Immature natural killer cell (primary cell): ENCODE results near the gene GALNT18. TPM values are rescaled to one million over a fixed set of nuclear protein-coding genes. Genes with fewer than 3 reads are reported as not detected.

Source experiments
- DNase-seq, 3 donors: peaks; one replicate each; pipeline ENCODE4 v3.0.0; 2022; ENCODE audit warnings: mixed read lengths in 1 of 3
- H3K27ac Mint-ChIP-seq, 6 donors: one replicate each; pipeline ENCODE4 v1.8.0; 2020; ENCODE audit warnings: mixed read lengths in 6 of 6, mild to moderate bottlenecking in 5 of 6, inconsistent platforms in 4 of 6, moderate library complexity in 3 of 6
- H3K27me3 Mint-ChIP-seq, 3 donors: one replicate each; pipeline ENCODE4 v1.8.0; 2020 to 2021; ENCODE audit warnings: low read depth in 3 of 3, mild to moderate bottlenecking in 3 of 3, mixed read lengths in 3 of 3, moderate library complexity in 3 of 3, inconsistent platforms in 1 of 3
- H3K36me3 Mint-ChIP-seq, 3 donors: one replicate each; pipeline ENCODE4 v1.8.0; 2020; ENCODE audit warnings: mixed read lengths in 3 of 3, inconsistent platforms in 2 of 3, mild to moderate bottlenecking in 2 of 3
- H3K4me1 Mint-ChIP-seq, 2 donors: one replicate each; pipeline ENCODE4 v1.8.0; 2020; ENCODE audit warnings: inconsistent platforms in 2 of 2, mild to moderate bottlenecking in 2 of 2, mixed read lengths in 2 of 2, moderate library complexity in 1 of 2
- H3K4me3 Mint-ChIP-seq, 5 donors: one replicate each; pipeline ENCODE4 v1.8.0; 2020; ENCODE audit warnings: mild to moderate bottlenecking in 5 of 5, mixed read lengths in 5 of 5, inconsistent platforms in 3 of 5, moderate library complexity in 3 of 5
- H3K9me3 Mint-ChIP-seq, 6 donors: one replicate each; pipeline ENCODE4 v1.8.0; 2020; ENCODE audit warnings: mild to moderate bottlenecking in 6 of 6, mixed read lengths in 6 of 6, inconsistent platforms in 4 of 6, moderate library complexity in 3 of 6
- polyA plus RNA-seq, 3 donors: library from polyadenylated mRNA; unstranded; fragments of 300-500 nt; fragmentation: Illumina TruSeq; gene quantifications; one replicate each; pipeline ENCODE4 v1.2.3, GENCODE V29; 2021

The GALNT18 gene
- polyA plus RNA-seq, 3 donors from 2014 or later = 0.10 to 0.93 TPM; not detected in 1

DNA sequence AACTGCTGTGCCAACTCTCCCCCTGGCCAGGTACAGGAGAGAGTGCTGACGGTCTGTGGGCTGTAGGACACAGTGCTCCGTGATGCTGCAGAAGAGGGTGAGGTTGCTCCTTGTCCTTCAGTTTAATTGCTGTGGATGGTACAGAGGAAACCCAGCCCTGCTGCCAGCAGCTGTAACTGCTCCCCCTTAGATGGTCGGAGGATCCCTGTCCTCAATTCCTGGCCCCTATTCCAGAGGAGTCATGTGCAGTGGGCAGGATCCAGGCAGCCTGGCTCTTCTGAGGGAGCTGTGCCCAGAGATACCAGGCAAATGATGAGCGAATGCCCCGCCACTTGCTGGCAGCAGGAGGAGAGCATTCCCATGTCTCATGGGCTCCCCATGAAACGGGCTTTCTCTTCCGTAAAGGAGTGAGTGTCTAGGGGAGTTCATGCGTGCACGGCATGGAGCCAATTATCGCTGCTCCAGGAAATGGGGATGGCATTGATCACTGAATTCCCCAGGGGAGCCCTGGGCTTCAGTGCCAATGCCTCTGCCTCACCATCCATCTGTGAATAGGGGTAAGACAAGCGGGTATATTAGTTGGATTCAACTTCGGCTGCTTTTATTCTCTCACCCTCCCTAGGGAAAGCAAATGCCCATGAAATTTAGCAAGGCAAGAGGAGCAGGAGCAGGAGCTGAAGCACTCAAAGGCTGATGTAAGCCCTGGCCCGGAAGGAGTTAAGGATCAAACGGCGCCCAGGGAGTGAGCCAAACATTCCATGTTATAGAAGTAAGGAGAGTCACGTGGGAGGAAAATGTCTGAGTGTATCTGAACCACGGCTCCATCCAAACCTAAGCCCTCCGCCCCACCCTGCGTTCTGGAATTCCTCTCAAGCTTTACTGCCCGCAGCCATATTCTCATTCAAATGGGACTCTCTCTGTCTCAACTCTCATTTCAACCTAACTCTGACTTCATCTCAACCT, 217.8 kb downstream of the GALNT18 start:
- Mint-ChIP-seq H3K27ac (no peak overlapping the region), H3K36me3 (no peaks in the 10 kb centered on the region), H3K4me3 (no peak overlapping the region), H3K4me1 (no peaks in the 10 kb centered on the region), H3K27me3 (peaks cover 0 to 4% (median 2%) of the 10 kb centered on the region in 3 donors), H3K9me3 (no peaks in the 10 kb centered on the region)
- DNase-seq = no peak

DNA sequence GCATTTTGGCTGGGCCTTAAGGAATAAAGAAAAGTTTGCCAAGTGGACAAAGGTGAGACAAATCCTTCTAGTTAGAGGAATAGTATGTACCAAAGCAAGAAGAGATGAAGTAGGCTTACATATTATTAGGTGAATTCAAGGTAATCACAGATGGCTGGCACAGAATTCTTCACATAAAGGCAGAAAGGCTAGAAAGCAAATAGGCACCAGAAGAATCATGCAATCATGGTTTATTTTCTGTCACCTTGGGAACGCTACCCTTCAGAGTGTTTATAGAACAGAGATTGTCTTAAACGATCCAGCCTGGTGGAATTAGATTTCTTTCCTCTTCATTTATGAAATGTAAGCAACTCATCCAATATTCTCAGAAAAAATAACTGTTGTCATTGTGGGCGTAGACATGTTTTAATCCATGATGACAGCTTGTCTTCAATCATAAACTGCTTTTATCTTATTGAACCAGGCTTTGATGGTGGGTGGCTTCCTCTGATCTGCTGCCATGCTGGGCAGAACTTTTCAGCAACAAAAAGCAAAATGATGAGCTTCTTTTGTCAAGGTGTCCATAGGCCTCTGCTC, 219.8 kb downstream of the GALNT18 start:
- DNase-seq = no peak
- Mint-ChIP-seq H3K27me3 (peaks cover 0 to 4% (median 4%) of the 10 kb centered on the region in 3 donors), H3K9me3 (no peaks in the 10 kb centered on the region), H3K27ac (no peak overlapping the region), H3K4me3 (no peak overlapping the region), H3K4me1 (no peaks in the 10 kb centered on the region), H3K36me3 (no peaks in the 10 kb centered on the region)

DNA sequence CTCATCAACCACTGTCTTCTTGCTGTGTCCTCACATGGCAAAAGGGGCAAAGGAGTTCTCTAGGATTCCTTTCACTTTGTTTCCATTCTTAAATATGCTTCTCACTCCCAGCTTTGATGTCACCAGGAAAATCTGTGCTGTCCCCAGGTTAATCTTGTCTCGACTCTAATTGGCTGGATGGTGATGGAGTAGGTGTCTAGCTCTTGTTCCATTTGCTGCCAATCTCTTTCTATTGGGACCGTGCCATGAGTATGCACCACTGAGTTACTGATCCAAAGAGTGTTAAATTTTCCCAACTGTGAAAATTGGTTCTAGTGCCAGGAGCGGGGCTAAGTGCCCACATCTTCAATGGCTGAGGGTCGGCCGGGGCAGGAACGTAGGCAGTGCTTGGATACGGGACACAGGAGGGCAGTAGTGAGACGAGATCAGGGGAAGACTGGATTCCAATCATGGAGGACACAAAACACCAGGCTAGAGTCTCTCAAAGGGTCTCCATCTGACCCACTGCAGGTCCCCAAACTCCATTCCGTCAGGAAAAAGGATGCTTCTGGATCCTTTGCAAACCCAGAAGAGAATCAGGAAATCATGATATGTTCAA, 221.1 kb downstream of the GALNT18 start:
- Mint-ChIP-seq H3K9me3 (no peaks in the 10 kb centered on the region), H3K36me3 (no peaks in the 10 kb centered on the region), H3K4me3 (no peak overlapping the region), H3K27ac (no peak overlapping the region), H3K4me1 (no peaks in the 10 kb centered on the region), H3K27me3 (peaks cover 0 to 8% (median 2%) of the 10 kb centered on the region in 3 donors)
- no peak for DNase-seq

DNA sequence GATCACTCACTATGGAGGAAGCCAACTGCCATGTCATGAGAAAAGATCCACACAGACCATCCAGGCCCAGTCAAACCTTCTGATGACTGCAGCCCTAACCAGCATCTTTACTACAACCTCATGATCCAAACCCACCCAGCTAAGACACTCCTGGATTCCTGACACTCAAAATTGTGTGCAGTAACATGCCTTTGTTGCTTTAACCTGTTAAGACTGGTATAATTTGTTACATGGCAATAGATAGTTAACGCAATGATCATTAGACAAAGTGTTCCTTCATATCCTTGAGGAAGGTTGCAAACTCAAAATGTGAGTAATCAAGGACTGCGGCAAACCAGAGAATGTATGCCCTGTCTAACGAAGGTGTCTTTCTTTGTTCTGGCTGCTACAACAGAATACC, 221.7 kb downstream of the GALNT18 start:
- peaks cover 0 to 11% (median 4%) of the 10 kb centered on the region in 3 donors for H3K27me3 Mint-ChIP-seq
- no peaks in the 10 kb centered on the region for H3K4me1 Mint-ChIP-seq
- DNase-seq = no peak
- no peak overlapping the region for H3K27ac Mint-ChIP-seq
- H3K4me3 Mint-ChIP-seq = no peak overlapping the region
- H3K9me3 Mint-ChIP-seq = no peaks in the 10 kb centered on the region
- H3K36me3 Mint-ChIP-seq = no peaks in the 10 kb centered on the region

DNA sequence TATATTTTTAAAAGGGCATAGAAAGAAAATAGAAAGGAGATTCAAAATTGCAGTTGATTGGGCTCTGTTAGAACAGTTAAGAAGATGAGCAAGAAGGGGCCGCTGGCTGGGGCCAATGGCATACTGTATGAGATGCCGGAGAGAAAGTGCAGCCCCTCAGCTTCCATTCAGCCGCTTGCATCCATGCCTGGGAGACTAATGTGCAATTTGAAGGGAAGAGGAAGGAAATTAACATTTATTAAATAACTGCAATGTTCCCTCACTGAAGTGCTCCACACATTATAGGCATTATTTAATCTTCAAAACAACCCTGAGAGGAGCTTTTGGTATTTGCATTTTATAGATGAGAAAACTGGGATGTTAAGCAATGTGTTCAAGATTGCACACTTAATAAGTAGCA, 224.0 kb downstream of the GALNT18 start:
- no peak overlapping the region for H3K27ac Mint-ChIP-seq

DNA sequence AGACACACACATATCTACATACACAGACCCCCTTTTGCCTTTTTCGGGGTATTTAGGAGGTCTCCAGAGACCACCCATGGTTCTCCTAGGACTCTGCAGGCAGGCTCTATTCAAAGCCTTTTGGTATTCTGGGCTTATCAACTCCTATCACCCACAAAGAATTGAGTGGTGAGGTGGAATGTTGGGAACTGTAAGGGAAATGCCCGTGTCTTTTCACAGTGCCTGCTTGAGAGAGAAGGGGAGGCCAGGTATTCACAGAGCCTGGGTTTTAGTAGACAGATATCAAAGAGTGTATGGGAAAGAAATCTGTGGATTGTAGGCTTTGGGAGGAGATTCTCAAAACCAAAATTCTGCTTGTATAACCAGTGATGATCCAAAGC, 224.8 kb downstream of the GALNT18 start:
- no peak overlapping the region for H3K4me3 Mint-ChIP-seq
- no peaks in the 10 kb centered on the region for H3K9me3 Mint-ChIP-seq
- H3K27ac Mint-ChIP-seq = no peak overlapping the region
- H3K4me1 Mint-ChIP-seq = no peaks in the 10 kb centered on the region
- H3K27me3 Mint-ChIP-seq = peaks cover 0 to 7% (median 4%) of the 10 kb centered on the region in 3 donors
- DNase-seq = no peak
- H3K36me3 Mint-ChIP-seq = no peaks in the 10 kb centered on the region

More for the DNA sequence above, 224.0 kb downstream of the GALNT18 start:
- no peaks in the 10 kb centered on the region for H3K4me1 Mint-ChIP-seq
- DNase-seq = no peak
- no peaks in the 10 kb centered on the region for H3K9me3 Mint-ChIP-seq
- H3K36me3 Mint-ChIP-seq = no peaks in the 10 kb centered on the region
- no peak overlapping the region for H3K4me3 Mint-ChIP-seq
- peaks cover 0 to 7% (median 4%) of the 10 kb centered on the region in 3 donors for H3K27me3 Mint-ChIP-seq

DNA sequence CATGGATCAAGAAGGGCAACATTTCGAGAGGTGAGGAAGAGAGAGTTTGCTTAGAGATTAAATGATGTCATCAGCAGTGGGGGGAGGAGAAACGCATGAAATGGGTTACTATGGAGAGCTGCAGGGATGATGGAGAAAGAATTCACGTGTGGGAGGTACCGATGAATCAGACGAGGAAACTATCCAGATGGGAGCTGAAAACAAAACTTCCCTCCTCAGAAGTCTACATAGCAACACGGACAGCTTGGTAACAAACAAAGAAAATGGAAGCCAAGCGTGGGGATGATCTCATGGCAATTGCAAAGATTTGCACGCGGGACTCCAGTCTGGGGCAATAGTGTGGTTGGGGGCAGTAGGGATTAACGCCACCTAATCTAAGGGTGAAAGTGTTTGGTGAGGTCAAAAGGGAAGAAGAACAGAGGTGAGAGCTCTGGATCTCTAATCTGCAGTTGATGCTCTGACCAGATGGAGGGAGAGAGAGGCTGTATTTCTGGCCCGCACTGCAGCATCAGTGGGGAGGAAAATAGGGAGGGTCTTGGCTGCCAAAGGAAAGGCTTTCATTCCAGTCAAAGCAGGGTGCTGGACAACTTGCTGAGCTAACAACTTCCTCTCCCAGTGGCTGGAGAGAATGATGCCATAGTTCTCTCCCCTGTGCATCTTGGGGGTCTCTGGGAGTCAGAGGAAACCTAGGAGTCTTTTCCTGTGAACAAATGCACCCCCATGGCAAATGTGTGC, 225.3 kb downstream of the GALNT18 start:
- Mint-ChIP-seq H3K4me1 (no peaks in the 10 kb centered on the region), H3K36me3 (no peaks in the 10 kb centered on the region), H3K9me3 (no peaks in the 10 kb centered on the region), H3K27me3 (peaks cover 0 to 7% (median 4%) of the 10 kb centered on the region in 3 donors), H3K4me3 (no peak overlapping the region), H3K27ac (no peak overlapping the region)
- no peak for DNase-seq

DNA sequence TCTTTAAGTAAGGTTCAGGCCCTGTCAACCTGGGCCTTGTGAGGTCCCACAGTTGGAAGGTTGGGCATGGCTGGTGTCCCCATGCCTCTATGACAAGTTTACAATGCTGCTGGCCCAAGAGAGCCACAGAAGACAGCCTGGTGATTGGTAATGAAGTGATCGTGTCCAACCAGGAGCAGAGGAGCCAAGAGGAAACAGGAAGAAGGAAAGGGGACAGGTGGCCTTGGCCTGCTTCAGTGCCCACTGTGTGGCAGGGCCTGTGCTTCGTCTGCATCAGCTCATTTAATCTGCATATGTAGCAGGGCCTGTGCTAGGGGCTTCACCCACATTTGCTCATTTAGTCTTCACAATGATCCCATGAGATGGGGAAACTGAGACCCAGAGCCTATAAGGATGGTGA, 226.7 kb downstream of the GALNT18 start:
- Mint-ChIP-seq H3K27me3 (peaks cover 0 to 7% (median 4%) of the 10 kb centered on the region in 3 donors), H3K9me3 (no peaks in the 10 kb centered on the region), H3K4me3 (no peak overlapping the region), H3K36me3 (no peaks in the 10 kb centered on the region), H3K4me1 (no peaks in the 10 kb centered on the region), H3K27ac (no peak overlapping the region)
- DNase-seq = no peak

DNA sequence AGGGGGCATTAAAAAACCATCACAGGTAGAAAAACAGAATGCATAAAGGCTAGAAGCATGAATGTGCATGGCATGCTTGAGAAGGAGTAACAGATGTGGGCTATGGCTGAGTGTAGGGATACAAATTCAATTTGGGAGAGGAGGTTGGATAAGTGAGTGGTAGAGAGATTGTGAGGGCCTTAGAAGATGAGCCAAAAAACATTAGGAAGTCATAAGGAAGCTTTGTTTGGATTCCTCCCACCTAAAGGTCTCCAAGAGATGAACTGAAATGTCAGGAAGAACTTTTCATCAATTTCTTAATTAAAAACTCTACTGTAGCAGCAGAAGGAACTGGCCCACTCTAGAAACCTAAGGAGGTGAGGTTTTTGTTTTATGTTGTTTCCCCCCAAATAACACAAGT, 227.6 kb downstream of the GALNT18 start:
- no peaks in the 10 kb centered on the region for H3K4me1 Mint-ChIP-seq
- H3K36me3 Mint-ChIP-seq = no peaks in the 10 kb centered on the region
- no peak overlapping the region for H3K4me3 Mint-ChIP-seq
- H3K9me3 Mint-ChIP-seq = no peaks in the 10 kb centered on the region
- peaks cover 3 to 7% (median 4%) of the 10 kb centered on the region in 3 donors for H3K27me3 Mint-ChIP-seq
- no peak for DNase-seq
- H3K27ac Mint-ChIP-seq = no peak overlapping the region

DNA sequence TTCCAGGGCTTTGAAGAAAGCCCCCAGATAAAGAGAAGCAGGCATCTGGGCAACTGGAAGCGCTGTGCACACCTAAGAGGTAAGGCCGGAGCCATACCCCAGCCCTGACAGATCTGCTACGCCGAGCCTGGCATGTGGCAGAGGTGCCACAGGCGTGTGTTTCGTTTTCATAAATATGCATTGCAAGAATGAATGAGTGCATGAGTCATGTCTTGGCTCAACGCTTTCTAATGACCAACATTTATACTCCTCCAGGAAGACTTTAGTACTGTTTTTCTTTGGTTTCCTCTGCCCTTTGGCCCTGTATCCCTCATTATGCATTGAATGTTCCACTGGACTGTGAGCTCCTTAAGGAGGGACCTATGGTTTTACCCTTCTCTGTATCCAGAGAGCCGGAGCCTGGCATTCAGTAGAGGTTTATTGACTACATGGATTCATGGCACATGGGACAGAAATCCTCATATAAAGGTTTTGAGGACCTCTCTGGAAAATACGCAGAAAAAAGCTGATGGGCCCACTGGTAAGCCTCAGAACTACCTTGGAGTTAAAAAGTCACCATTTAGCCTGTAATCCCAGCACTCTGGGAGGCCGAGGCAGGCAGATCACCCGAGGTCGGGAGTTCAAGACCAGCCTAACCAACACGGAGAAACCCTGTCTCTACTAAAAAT, 229.9 kb downstream of the GALNT18 start:
- Mint-ChIP-seq H3K27me3 (peaks cover 2 to 7% (median 3%) of the 10 kb centered on the region in 3 donors), H3K36me3 (no peaks in the 10 kb centered on the region), H3K9me3 (no peaks in the 10 kb centered on the region), H3K27ac (no peak overlapping the region), H3K4me3 (no peak overlapping the region), H3K4me1 (no peaks in the 10 kb centered on the region)
- no peak for DNase-seq

DNA sequence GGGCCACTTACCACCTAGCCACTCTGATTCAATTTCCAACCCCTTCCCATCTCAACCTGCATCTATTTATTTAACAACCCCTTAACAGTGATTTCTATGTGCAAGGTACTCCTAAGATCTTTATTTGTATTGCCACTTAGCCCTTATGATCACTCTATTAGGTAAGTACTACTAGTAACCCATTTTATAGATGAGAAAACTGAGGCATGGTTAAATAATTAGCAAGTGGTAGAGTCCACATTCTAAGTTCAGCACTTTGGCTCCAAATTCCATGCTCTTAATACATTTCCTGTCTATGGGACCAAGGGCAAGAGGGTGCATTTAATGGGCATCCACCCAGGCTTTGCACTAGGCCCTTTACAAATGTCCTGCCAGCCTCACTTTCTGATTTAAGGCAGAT, 230.6 kb downstream of the GALNT18 start:
- no peaks in the 10 kb centered on the region for H3K36me3 Mint-ChIP-seq
- no peak overlapping the region for H3K27ac Mint-ChIP-seq
- peaks cover 2 to 3% (median 3%) of the 10 kb centered on the region in 3 donors for H3K27me3 Mint-ChIP-seq
- no peak for DNase-seq
- no peak overlapping the region for H3K4me3 Mint-ChIP-seq
- no peaks in the 10 kb centered on the region for H3K9me3 Mint-ChIP-seq
- H3K4me1 Mint-ChIP-seq = no peaks in the 10 kb centered on the region

DNA sequence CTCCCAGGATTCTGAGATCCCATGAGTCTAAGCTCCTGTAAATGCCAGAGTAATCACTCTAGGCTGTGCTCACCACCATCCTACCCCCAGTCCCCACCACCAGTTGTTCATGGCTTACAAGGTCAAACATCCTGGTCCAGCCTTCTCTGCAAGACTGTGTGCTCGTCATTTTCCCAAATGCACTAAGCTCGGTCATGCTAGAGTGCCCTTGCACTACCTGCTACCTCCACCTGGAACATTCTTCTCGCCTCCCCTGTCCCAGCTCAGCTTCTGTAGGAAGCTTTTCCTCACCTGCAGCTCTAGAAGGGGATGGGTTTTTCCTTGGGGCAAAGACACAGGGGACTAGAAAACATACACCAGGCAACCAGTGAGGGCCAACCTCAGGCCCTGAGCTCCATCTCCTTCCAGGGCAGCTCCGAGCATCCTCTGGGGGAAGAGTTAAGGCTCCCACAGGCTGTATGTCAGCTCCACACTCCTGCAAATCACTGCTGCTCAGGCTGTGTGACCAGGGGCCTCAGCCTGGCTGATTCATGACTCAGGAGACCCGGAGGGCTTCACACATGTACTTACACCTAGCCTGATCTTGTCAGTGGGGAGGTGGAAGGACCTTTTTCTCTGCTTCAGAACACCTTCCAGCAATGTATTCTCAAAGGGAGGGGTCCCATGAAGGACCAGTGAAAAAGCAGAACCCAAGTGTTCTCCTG, 231.6 kb downstream of the GALNT18 start:
- Mint-ChIP-seq H3K4me1 (no peaks in the 10 kb centered on the region), H3K4me3 (no peak overlapping the region), H3K9me3 (no peaks in the 10 kb centered on the region), H3K36me3 (no peaks in the 10 kb centered on the region), H3K27ac (no peak overlapping the region), H3K27me3 (peaks cover 0 to 3% (median 0%) of the 10 kb centered on the region in 3 donors)
- no peak for DNase-seq

DNA sequence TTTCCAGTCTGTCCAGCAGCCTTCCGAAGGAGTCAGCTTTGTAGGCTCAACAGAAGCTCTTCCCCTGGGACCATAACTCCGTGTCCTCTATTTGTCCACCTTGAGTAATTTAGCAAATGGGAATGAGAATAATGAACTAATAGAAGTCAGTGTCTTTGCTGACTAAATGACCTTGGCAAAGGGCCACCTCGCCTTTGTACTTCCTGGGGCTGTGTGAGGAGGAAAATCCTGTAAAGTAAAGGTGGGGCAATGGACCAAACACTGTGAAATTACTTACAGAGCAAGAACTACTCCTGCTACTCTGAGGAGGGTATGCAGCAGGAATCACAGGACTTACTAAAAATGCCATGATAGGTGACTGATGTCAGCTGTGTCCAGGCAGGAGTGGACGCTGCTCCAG, 232.6 kb downstream of the GALNT18 start:
- H3K27ac Mint-ChIP-seq = no peak overlapping the region
- peaks cover 0 to 3% (median 1%) of the 10 kb centered on the region in 3 donors for H3K27me3 Mint-ChIP-seq
- no peak for DNase-seq
- no peaks in the 10 kb centered on the region for H3K4me1 Mint-ChIP-seq
- no peaks in the 10 kb centered on the region for H3K9me3 Mint-ChIP-seq
- no peaks in the 10 kb centered on the region for H3K36me3 Mint-ChIP-seq
- no peak overlapping the region for H3K4me3 Mint-ChIP-seq
